NCI-H446 treated with DMSO at 0.1 percent for 48 hours (cell line): ENCODE measurements around the gene IL22RA1.

Source experiments
- DNase-seq: peaks from one replicate; lab custom pipeline; 2025; lab: John Stamatoyannopoulos, UW

IL22RA1 gene

DNA sequence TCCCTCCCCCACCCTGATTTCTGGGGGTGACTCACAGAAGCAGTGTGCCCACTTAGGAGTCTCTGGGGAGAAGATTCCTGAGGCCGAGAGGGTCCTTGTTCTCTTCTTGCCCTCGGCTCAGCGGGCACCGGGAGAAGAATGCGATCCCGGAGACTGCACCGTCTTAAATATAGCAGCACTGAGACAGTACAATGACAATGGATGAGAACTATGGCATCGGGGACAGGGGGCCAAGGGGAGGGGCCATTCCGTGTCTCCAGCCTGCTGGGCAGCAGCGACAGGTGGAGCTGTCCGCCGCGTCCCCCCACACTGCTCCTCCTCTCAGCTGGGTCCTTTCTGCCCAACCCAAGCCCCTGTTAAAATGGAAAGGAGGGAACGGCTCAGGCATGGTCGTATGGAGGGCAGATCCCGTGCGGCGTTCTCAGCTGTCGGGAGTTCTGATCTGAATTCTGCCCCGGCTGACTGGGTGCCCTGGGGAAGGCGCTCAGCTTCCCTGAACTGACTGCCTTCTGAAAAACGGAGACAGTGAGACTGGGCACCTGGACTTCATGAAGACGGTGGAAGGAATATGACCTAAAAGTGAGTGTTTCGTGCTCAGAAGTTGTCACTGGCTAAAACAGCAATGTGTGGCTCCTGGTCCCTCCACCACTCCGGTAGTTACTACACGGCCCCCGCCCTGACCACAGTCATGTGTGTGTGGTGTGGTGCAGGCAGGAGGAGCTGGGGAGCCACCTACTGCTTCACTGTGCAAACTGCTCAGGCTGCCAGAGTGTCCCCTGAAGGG is 30.8 kb downstream of the IL22RA1 start, which contains the start of gene MYOM3:
Gene MYOM3 (minus strand): TSS at position 140 of the 784 bp plus-strand sequence. CDS start 3,499 bp downstream, outside the sequence.
- DNase-seq = no peak

DNA sequence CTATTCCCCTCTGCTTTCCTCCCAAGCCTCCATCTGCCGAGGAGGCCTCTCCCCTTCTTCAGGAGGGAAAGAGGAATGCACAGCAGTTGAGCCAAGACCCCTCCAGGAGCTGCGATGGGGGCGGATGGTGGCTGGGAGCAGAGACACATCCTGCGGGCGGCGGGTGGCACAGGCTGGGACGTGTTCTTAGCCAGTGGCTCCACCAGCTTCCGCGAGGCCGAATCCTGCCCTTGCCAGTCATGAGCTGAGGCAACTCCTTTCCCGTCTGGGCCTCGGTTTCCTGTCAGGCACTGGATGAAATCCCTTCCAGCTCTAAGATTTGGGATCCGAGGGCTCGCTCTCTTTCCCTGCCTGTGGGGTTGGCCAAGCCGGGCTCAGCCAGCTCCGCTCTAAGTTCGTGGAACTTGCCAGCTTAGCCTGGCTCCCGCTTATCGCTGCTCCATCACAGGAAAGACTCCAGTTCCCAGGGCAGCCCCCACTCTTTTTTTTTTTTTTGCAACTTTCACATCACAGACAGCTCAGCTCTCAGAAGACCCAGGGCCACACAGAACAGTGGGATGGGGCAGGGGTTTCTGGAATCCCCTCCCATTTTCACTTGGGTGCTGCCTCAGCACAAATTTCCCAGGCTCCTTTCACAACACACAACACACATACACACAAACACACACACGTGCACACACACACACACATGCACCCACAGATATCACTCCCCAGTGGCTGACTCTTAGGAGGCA is 31.5 kb downstream of the IL22RA1 start:
- DNase-seq = no peak

DNA sequence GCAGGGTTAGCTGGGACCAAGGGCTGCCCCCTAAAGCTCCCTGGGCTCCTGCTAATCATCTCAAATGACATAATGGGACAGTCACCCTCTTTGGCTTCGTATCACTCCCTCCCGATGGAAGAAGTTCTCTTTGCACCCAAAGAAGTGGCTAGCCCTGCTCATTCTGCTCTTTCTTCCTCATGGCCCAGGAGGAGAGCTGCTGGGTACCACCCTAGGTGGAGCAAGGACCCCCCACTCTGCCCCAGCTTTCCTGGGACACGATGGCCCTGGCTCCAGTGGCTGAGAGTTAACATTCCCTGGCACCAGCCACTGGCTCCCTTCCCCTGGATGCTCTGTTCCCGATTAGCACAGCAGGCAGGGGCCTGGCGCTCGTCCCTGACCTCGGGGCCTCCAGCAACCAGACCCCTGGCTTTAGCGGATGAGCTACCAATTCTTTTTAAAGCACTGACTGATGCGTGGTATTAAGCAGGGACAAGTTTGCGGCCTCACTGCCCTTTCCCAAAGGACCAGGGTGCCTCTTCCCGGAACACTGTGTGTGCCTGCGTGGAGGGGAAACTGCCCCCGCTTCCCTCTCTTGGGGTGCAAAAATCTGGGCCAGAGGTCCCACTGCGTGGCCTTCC is 32.2 kb downstream of the IL22RA1 start:
- DNase-seq = no peak

DNA sequence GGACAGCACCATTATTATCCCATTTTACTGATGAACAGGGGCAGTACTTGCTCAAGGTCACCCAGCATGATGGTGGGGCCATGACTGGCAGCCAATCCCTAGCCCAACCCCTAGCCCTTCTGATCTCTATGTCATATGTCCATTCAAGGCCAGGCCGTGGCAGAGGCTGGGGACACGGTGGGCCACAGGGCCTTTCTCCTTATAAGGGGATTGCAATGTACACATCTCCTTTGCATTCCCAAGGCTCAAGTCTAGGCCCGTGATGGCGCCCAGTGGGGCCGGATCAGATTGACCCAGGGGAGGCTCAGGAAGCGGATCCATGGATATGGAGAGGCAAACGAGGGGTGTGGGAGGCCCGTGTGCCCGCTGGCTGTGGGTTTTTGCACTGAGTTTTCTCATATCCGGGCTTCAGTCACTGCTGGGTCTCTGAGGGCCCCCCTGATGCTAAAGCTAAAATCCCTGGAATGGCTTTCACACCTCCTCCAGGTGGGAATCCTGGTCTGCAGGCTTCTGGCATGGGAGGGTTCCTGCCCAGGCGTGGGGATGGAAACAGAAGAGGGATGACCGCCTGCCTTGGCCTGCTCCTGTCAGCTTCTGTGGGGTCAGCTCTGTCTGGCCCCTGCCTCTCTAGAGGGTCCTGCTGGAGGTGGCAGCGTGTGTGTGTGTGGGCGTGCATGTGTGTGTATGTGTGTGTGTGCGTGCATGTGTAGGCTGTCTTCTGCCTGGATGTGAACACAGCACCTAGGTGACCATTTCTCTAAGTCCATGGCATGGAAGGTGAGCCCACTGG is 33.1 kb downstream of the IL22RA1 start:
- no peak for DNase-seq

DNA sequence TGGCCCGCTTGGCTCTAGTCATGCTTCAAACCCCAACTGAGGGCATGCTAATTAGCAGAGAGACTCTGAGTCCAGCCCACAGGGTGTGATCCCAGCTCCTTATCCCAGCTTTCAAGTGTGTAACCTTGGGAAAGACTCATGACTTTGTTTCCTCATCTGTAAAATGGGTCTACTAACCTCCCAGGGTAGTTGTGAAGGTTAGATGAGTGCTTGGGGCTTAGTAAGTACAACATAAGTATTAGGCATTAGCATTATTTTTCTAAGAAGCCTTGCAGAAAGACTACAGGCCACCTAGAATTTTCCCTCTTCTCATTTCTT is 33.8 kb downstream of the IL22RA1 start:
- DNase-seq = no peak

DNA sequence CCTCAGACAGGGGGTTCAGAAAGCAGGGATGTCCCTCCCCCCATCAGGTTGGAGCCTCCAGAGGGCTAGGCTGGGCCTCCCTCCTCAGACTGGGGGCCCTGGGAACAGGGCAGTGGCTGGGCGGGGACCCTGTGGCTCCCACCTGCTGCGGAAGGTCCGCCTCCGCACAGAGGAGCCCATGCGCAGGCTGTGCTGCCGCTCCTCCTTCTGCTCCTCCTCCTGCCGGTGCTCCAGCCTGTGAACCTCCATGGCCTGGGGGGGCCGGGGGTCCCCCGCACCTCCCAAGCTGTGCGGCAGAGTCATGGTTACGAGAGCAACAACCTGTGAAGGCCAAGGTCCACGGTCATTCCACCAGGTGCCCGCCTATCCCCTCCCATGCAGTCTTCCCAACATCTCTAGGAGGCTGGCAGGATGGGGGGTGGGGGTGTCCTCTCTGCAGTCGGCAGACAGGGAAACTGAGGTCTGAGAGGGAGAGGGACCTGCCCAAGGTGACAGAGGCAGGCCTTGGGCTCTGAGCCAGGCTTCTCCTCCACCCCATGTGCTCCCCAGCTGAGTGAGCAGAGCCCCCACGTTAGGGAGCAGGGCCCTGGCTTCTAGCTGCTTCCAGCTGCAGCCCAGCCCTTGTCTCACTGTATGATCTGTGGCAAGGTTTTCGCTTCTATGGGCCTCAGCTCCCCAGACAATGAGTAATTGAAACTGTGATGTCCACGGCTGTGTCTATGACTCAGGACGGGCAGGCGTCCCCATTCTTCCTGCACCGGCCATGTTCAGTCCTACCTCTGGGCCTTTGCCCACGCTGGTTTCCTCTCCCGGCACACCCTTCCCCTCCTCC is 34.4 kb downstream of the IL22RA1 start:
- DNase-seq = no peak

DNA sequence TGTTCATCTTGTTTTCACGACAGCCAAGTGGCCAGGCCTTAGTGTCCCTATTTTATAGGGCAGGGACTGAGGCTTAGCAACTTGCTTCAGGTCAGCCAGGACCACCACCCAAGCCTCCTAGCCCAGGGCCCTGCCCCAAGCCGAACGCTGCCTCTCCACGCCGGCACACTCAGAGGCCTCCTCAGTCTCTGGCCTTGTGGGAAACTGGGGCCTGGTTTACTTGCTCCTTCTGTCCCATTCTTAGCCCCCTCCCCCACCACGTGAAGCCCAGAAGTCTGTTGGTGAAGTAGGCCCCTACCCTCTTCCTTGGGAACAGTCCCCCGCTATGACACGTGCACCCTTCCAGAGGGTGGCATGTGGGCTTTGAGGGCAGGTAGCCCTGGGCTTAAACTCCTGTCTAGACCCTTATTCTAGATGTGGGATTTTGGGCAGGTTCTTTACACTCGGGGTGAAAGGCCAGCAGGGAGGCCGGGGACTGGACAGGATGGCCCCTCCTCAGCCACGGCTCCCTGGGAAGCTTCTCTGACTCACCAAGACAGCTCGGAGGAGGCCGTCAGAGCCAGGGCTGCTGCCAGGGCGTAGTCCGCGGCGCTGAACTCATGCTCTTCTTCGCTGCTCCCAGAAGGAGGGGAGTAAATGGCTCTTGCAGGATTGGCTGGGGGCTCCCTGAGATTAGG is 35.3 kb downstream of the IL22RA1 start:
- no peak for DNase-seq

DNA sequence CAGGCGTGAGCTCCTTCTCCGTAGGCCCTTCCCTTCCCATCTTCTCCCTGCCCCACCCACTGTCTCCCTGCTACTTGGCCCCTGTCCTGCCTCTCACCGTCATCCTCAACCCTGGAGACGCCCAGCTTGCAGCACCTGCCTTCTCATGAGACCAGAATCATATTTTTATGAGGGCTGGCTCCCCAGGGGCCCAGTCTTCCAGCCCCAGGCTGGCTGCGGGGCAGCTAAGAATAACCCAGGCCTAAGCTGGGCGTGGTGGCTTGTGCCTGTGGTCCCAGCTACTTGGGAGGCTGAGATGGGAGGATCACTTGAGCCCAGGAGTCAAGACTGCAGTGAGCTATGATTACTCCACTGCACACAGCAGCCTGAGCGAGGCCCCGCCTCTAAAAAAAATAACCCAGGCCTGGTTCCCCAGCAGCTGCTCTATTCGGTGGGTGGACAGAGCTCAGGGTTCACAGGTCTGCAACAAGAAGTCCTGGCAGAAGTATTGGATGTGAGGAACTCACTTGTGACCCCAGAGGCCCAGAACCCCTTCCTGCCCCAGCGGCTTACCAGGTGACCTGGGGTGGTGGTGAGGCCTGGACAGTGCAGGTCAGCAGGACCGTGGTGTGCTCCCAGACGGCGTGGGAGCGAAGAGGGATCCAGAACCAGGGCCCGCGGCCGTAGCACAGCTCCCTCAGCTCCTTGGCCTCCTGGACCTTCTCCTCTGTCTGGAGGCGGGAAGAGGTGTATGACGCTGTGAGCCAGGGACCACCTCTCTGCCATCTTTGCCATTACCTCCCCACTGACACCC is 37.4 kb downstream of the IL22RA1 start:
- DNase-seq = no peak

DNA sequence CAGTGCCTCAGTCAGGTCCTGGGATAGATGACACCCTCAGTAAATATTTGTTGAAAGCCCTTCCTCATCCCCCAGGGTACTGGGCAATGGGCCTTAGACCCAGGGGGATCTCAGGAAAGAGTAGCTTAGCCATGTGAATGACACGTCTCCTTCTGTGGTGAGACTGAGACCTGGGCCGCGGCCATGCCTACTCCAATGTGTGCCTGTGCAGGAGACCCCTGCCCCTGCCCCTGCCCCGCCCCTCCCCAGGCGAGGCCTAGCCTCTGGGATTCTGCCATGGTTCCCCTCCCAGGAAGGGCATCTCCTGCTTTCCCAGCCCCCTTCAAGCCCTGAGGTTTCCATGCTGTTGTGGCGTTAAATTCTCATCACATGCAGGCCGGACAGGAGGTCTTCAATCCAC is 38.1 kb downstream of the IL22RA1 start:
- DNase-seq = no peak

DNA sequence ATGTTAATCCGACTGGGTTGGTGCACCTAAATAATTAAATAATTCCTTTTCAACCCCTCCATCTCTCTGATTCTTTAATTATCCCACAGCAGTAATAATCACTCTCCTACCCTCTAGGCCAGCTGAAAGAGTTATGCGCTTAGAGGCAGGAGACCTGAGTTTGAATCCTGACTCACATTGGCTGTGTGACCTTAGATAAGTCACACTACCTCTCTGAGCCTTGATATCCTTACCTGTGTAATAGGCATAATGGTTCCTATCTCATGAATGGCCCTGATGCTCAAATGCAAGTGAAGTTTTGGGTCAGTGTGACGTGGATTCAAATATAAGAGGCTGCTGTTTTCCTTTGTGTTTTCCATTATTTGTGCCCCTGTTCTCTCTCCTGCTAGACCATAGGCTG is 39.1 kb downstream of the IL22RA1 start:
- no peak for DNase-seq

DNA sequence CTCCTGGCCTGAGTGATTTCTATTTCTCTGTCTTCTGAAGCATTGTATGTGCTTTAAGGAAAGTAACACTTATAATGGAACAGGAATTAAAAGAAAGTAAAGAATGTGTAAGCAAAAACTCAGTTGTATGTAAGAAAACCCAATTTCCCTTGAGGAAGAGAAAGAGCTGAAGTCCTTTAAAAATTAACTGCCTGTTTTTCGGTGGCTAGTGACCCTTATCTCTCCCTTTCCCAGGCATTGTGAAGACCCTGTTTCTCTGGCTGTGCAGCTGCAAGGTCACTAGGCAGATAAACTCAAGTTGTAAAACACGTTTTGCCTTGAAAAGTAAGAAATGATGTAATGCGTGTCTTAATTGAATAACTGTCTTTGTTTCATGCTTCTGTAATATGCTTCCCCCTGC is 39.5 kb downstream of the IL22RA1 start:
- DNase-seq = no peak

DNA sequence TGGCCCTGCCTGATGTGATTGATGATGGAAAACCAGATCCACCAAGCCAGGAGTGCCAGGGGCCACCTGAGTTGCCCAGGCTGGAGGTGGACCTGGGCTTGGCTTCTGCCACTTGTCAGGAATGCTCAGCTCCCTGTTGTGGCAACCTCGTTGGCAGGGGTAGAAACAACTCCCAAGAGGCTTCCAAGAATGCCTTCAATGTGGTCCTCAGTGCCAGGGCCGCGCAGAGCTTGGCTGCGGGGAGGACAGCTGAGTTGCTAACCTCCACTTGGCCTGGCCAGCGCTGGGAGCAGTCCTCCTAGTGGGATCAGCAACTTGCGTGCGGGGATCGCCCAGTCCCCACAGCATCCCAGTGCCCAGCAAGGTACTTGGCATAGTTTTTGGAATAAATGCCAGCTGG is 40.0 kb downstream of the IL22RA1 start:
- DNase-seq = no peak

DNA sequence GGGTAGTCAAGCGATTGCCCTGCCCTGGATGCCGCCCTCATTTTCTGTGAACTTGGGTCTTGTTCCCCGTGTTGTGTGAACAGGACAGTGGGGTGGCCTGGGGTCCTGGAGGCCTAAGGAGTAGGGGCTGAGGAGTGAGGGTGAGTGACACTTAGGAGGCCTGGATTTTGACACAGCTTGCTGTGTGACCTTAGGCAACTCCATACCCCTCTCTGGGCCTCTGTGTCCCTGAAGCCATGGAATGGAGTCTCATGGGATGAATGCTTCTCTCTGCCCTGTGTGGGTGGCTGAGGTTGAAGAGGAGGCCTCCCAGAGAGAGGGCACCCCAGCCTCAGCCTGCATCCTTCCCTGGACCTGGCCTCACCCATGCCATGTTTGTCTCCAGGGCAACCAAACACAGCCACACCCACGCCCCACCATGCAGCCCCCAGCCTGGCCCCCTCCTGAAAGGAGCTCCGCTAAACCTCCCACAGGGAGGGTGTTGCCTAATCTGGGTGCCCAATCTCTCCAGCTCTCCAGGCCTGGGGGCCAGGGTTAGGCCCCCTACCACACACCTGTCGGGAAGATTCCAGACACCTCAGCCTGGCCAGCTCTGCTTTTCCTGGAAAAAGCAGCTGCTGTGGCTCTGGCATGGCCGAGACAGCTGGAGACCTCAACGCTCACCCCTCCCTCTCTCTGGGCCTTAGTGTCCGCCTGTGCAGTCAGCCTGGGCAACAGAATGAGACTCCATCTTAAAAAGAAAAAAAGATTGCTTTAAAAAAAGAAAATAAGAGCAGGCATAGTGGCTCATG is 40.9 kb downstream of the IL22RA1 start:
- no peak for DNase-seq

DNA sequence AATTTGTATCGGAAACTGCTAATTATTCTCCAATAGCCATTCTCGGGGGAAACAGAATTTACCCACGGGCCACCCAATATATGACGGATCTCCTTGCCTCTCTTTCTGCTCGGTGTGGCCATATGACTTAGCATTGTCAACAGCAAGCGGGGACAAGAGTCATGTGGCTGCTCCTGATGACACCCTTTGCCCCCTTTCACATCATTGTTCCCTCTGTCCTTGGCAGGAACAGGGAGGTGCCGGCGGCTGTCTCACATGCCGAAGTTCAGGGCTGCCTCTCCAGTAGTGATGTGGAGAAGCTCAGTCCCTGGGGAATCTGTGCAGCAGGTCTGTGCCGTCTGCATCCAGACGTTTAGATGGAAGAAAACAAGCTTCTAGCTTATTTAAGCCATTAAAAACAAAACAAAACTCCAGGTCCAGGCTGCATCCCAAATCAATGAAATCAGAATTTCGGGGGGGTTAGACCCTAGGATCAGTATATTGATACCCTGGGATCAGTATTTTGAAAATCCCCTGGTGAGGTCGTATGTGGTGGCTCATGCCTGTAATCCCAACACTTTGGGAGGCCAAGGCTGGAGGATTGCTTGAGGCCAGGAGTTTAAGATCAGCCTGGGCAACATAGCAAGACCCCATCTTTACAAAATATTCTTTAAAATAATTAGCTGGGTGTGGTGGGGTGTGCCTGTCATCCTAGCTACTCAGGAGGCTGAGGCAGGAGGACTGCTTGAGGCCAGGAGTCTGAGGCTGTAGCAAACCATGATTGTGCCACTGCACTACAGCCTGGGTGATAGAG is 41.8 kb downstream of the IL22RA1 start:
- DNase-seq = no peak

DNA sequence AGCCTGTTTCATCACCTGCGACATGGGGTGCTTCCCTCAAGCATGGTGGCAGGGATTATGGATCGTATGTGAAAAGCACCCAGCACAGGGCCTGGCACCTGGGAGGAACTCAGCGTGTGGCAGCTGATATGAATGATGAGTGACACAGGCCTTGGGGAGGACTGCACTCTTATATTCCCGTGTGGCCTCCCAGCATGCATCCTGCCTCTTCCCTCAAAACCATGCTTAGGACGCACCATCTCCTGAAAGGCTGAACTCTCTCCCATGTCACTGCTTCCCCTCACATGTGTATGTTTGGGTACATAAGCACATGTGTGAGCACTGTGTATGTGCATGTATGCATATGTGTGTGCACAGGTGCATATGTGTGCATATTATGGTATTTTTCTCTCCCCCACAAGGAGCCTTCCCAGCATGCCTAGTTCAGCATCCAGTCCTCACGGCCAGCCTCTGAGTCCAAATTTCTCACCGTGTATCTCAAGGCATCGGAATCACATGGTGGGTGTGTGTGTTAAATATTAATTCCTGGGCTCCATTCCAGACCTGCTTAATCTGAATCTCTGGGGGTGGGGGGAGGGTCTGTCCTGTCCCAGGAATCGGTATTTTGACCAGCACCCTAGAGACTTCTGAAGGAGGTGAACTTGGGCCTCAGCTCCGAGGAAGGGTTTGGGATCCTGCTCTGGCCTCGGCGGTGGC is 43.8 kb downstream of the IL22RA1 start:
- no peak for DNase-seq

DNA sequence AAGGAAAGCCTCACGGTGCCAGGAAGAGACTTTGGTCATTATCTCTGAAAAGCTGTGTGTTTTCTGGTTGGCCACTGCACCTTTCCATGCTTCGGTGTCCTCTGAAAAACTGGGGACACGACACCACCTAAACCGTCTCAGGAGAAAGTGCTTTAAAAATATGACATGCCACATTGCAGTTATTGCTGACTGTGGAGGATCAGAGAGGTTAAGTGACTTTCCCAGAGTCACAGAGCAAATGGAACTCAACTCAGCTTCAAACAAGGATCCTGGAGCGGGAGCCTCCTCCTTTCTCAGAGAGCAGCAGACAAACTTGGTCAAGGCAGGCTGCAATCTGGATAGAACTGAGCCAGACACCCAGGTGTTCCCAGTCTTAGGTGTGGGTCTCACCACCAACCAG is 44.8 kb downstream of the IL22RA1 start:
- DNase-seq = no peak

DNA sequence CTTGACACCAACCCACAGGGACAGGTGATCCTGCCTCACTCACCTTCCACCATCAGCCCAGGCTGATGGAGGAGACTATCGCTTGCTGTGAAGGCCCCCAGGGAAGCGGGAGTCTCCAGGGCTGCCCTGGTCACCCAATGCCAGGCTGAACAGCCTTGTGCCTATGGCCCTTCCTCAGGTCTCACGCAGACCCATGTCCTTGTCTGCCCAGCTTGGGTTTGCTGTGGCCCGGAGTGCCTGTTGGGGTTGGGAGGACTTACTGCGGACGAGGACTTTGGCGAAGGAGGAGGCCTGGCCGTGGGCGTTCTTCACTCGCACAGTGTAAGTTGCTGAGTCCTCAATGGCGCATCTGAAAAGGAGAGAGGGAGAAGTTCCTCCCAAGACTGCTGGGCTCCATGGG is 45.3 kb downstream of the IL22RA1 start:
- no peak for DNase-seq

DNA sequence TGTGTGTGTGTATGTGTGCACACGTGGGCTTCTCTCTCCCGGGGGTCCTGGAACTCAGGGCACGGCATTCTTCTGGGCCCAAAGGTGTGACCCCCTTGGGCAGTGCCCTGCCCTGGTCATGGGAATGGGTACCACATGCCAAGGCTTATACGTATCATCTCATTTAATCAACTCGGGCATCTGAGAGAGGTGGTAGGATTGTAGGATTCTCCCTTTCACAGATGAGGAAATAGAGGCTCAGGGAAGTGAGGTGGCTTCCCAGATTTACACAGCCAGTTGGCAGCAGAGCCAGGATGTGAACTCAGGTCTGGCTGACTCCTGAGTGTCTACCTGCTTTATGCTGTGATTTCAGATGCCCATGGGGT is 46.2 kb downstream of the IL22RA1 start:
- DNase-seq = no peak
